ENCODE results near the gene DENND2A.

The DENND2A gene

DNA sequence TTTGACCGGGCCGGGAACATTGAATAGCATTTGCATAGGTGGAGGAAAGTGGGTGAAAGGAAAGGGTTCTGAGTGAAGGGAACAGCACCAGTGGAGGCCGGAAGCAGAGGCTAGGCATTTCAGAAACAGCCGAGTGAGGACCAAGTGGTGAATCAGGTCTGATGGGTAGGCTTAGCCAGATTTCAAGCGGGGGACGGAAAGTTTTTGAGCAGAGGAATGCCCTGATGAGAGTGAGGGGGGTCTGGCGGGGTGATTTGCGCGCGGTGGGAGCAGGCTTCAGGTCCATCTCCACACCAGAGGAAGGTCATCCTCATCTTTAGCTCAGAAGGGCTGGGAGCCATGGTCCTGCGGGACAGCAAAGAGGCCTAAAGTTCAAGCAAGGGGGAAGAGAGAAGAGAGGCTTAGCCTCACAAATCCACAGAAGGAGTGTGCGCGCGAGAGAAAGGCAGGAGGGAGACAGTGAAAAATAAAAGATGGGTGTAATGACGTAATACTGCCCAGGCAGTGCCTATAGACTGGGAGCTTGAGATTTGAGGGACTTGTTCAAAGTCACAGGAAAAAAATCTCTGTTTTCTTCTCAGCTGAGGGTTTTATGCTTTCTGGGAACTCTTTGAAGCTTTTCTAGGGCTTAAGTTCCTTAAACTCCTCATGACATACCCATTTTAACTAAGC lies 1.0 kb upstream of the DENND2A start:
- Histone ChIP-seq H4K20me1 (ENCODE audit: insufficient read depth, low read length) (no peaks in the 10 kb centered on the region), H3K79me2 (ENCODE audit: insufficient read depth, low read length) (no peaks in the 10 kb centered on the region), H3K4me3 (ENCODE audit: low read depth, low read length, poor library complexity, severe bottlenecking) (no peak overlapping the region), H3F3A (ENCODE audit: insufficient read depth, low read length) (no peaks in the 10 kb centered on the region), H3K4me2 (ENCODE audit: low read length) (no peak overlapping the region), H2AFZ (ENCODE audit: low read length) (no peak overlapping the region), H3K27ac (ENCODE audit: low read depth, low read length, poor library complexity, severe bottlenecking) (no peak overlapping the region), H3K9me3 (ENCODE audit: low read length) (no peaks in the 10 kb centered on the region), H3K36me3 (ENCODE audit: insufficient read depth, low read length) (no peaks in the 10 kb centered on the region), H3K4me1 (ENCODE audit: insufficient read depth, low read length, severe bottlenecking) (peaks cover 4% of the 10 kb centered on the region), H3K9ac (ENCODE audit: low read length) (no peak overlapping the region), H3K27me3 (ENCODE audit: insufficient read depth, low read length) (peaks cover 13% of the 10 kb centered on the region; the same call in 1 of the 2 replicates), H3K9me2 (ENCODE audit: low read depth, low read length) (no peaks in the 10 kb centered on the region)
- no peak for TF ChIP-seq EZH2 (IDR thresholded peaks at IDR 0.05; ENCODE audit: borderline replicate concordance, low read length)
- TF ChIP-seq, protein P1, sequence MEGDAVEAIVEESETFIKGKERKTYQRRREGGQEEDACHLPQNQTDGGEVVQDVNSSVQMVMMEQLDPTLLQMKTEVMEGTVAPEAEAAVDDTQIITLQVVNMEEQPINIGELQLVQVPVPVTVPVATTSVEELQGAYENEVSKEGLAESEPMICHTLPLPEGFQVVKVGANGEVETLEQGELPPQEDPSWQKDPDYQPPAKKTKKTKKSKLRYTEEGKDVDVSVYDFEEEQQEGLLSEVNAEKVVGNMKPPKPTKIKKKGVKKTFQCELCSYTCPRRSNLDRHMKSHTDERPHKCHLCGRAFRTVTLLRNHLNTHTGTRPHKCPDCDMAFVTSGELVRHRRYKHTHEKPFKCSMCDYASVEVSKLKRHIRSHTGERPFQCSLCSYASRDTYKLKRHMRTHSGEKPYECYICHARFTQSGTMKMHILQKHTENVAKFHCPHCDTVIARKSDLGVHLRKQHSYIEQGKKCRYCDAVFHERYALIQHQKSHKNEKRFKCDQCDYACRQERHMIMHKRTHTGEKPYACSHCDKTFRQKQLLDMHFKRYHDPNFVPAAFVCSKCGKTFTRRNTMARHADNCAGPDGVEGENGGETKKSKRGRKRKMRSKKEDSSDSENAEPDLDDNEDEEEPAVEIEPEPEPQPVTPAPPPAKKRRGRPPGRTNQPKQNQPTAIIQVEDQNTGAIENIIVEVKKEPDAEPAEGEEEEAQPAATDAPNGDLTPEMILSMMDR (IDR thresholded peaks at IDR 0.05; ENCODE audit: low read length) = no peak

DNA sequence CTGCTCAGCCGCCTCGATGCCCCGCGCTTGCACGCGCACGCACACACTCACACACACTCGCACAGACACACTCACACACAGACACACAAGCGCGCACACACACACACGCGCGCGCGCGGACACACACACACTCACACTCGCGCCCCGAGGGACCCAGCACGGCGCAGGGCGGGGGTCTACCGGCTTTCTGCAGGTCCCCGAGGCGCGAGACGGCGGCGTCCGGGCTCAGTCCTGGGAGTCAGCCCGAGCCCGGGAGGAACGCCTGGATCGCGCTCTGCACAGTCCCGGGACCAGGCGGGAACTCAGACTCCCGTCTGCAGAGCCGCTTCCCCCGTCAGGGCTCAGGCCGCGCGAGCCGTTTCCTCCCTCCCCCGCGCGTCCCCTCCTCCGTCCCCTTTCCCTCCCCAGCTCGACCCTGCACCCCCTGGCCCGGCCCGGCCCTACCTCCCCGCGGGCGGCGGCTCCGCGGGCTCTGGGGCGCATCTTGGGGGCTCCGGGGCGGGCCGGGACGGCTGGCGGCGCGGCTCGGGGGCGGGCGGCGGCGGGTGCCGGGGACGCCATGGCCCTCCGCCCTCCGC lies 464 bp downstream of the DENND2A start:
- H3K36me3 ChIP-seq (ENCODE audit: insufficient read depth, low read length) = no peaks in the 10 kb centered on the region
- H3K4me1 ChIP-seq (ENCODE audit: insufficient read depth, low read length, severe bottlenecking) = peaks cover 4% of the 10 kb centered on the region
- no peak overlapping the region for H3K9ac ChIP-seq (ENCODE audit: low read length)
- no peaks in the 10 kb centered on the region for H3F3A ChIP-seq (ENCODE audit: insufficient read depth, low read length)
- H3K9me3 ChIP-seq (ENCODE audit: low read length) = no peaks in the 10 kb centered on the region
- no peak for TF ChIP-seq EZH2 (IDR thresholded peaks at IDR 0.05; ENCODE audit: borderline replicate concordance, low read length)
- TF ChIP-seq, protein P1 (IDR thresholded peaks at IDR 0.05; ENCODE audit: low read length) = no peak
- no peak overlapping the region for H2AFZ ChIP-seq (ENCODE audit: low read length)
- H3K79me2 ChIP-seq (ENCODE audit: insufficient read depth, low read length) = no peaks in the 10 kb centered on the region
- H3K27ac ChIP-seq (ENCODE audit: low read depth, low read length, poor library complexity, severe bottlenecking) = no peak overlapping the region
- peak overlapping the region; percentile 22; the same call in 1 of the 2 replicates for H3K4me2 ChIP-seq (ENCODE audit: low read length)
- peaks cover 14% of the 10 kb centered on the region; the same call in 1 of the 2 replicates for H3K27me3 ChIP-seq (ENCODE audit: insufficient read depth, low read length)
- H3K4me3 ChIP-seq (ENCODE audit: low read depth, low read length, poor library complexity, severe bottlenecking) = peak overlapping the region; percentile 13
- H3K9me2 ChIP-seq (ENCODE audit: low read depth, low read length) = no peaks in the 10 kb centered on the region
- no peaks in the 10 kb centered on the region for H4K20me1 ChIP-seq (ENCODE audit: insufficient read depth, low read length)

DNA sequence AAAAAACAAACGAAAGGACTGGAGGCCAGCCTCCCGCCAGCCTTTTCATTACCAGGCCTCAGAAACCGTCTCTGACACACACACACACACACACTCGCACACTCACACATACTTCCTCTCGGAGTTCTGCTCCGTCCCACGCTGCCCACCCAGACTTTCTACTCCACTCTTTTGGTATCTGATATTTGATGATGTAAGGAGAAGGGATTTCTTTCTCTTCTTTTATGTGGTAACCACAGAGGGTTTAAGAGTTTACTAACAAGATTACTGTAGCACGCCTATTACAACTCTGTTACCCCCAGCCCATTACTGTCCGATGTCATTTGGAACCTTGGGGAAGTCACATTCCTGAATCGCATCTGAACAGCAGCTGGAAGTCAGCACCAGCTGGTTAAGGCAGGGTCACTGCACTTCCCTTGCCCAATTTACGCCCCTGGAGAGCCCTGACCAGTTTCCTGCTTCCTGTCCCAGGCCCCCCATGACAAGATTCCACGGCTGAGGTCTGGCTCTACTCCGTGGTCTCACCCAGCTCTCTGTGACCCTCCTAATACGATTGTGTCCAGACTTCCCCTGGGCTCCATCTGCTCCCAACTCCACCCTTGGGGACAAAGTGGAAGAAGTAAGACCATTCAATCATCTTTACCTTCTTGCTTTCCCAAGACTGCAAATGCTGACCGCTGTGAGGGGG lies 1.1 kb downstream of the DENND2A start:
- no peaks in the 10 kb centered on the region for H3K36me3 ChIP-seq (ENCODE audit: insufficient read depth, low read length)
- no peaks in the 10 kb centered on the region for H3K9me2 ChIP-seq (ENCODE audit: low read depth, low read length)
- H4K20me1 ChIP-seq (ENCODE audit: insufficient read depth, low read length) = no peaks in the 10 kb centered on the region
- no peaks in the 10 kb centered on the region for H3K79me2 ChIP-seq (ENCODE audit: insufficient read depth, low read length)
- TF ChIP-seq, protein P1 (IDR thresholded peaks at IDR 0.05; ENCODE audit: low read length) = no peak
- TF ChIP-seq EZH2 (IDR thresholded peaks at IDR 0.05; ENCODE audit: borderline replicate concordance, low read length) = no peak
- no peaks in the 10 kb centered on the region for H3K9me3 ChIP-seq (ENCODE audit: low read length)
- H3K27ac ChIP-seq (ENCODE audit: low read depth, low read length, poor library complexity, severe bottlenecking) = no peak overlapping the region
- H3K4me1 ChIP-seq (ENCODE audit: insufficient read depth, low read length, severe bottlenecking) = peaks cover 4% of the 10 kb centered on the region
- peak overlapping the region; percentile 22; the same call in 1 of the 2 replicates for H3K4me2 ChIP-seq (ENCODE audit: low read length)
- no peak overlapping the region for H3K9ac ChIP-seq (ENCODE audit: low read length)
- H3F3A ChIP-seq (ENCODE audit: insufficient read depth, low read length) = no peaks in the 10 kb centered on the region
- H3K27me3 ChIP-seq (ENCODE audit: insufficient read depth, low read length) = peaks cover 11% of the 10 kb centered on the region; the same call in 1 of the 2 replicates
- H2AFZ ChIP-seq (ENCODE audit: low read length) = no peak overlapping the region
- H3K4me3 ChIP-seq (ENCODE audit: low read depth, low read length, poor library complexity, severe bottlenecking) = peak overlapping the region; percentile 13

Measured in OCI-LY1 (cell line).